Endodermal cell (in vitro differentiated cells): Measurements from ENCODE around the gene NUMBL. TPM values are rescaled to one million over a fixed set of nuclear protein-coding genes. Genes with fewer than 3 reads are reported as not detected.

Source experiments
- DNase-seq: peaks from one replicate; pipeline ENCODE4 v3.0.0-alpha.2; 2017
- H3K27ac ChIP-seq: 2 replicates; pipeline ENCODE4 v1.5.1; 2013; ENCODE audit warnings: mild to moderate bottlenecking, low read depth, low read length, moderate library complexity
- H3K27me3 ChIP-seq: 2 replicates; pipeline ENCODE4 v1.6.1; 2013; ENCODE audit warnings: mild to moderate bottlenecking, low read length, moderate library complexity; ENCODE audit not compliant: insufficient read depth, control insufficient read depth, poor library complexity, severe bottlenecking
- H3K36me3 ChIP-seq: 2 replicates; pipeline ENCODE4 v1.7.0; 2013; ENCODE audit warnings: mild to moderate bottlenecking, low read length, moderate library complexity; ENCODE audit not compliant: control insufficient read depth, insufficient read depth
- H3K4me1 ChIP-seq: one replicate; pipeline ENCODE4 v1.7.0; 2013; ENCODE audit warnings: low read length; ENCODE audit not compliant: control insufficient read depth, insufficient read depth
- H3K4me3 ChIP-seq: 2 replicates; pipeline ENCODE4 v1.5.1; 2013; ENCODE audit warnings: mild to moderate bottlenecking, low read length, moderate library complexity
- H3K9ac ChIP-seq: 2 replicates; pipeline ENCODE4 v1.6.1; 2013; ENCODE audit warnings: mild to moderate bottlenecking, low read length, moderate library complexity; ENCODE audit not compliant: poor library complexity, severe bottlenecking; ENCODE audit errors: extremely low read depth
- H3K9me3 ChIP-seq: 2 replicates; pipeline ENCODE4 v1.6.1; 2013; ENCODE audit warnings: mild to moderate bottlenecking, low read length, moderate library complexity; ENCODE audit not compliant: control insufficient read depth
- H3K27ac Mint-ChIP-seq: 2 replicates; pipeline ENCODE4 v1.8.0; 2020; ENCODE audit warnings: mixed read lengths
- H3K27me3 Mint-ChIP-seq: 2 replicates; pipeline ENCODE4 v1.8.0; 2021; ENCODE audit warnings: mild to moderate bottlenecking, mixed read lengths; ENCODE audit not compliant: insufficient read depth
- H3K36me3 Mint-ChIP-seq: 2 replicates; pipeline ENCODE4 v1.8.0; 2020; ENCODE audit warnings: low read depth, mixed read lengths
- H3K4me1 Mint-ChIP-seq: 2 replicates; pipeline ENCODE4 v1.8.0; 2020; ENCODE audit warnings: mixed read lengths
- H3K4me3 Mint-ChIP-seq: 2 replicates; pipeline ENCODE4 v1.8.0; 2020; ENCODE audit warnings: mild to moderate bottlenecking, moderate library complexity, mixed read lengths
- H3K9me3 Mint-ChIP-seq: 2 replicates; pipeline ENCODE4 v1.8.0; 2020; ENCODE audit warnings: mild to moderate bottlenecking, mixed read lengths
- CTCF ChIP-seq: fragments of 200-600 bp; sonication (generic); conservative IDR thresholded peaks from 2 replicates; pipeline ENCODE4 v1.5.0; 2021; ENCODE audit warnings: antibody characterized with exemption, mild to moderate bottlenecking
- WGBS, 2 experiments: methylation state at CpG; one replicate each; pipeline versions ENCODE4 v1.1.5 to v1.1.7; 2013; ENCODE audit warnings: missing lambda C conversion rate in 2 of 2, mixed read lengths in 1 of 2; ENCODE audit not compliant: insufficient coverage in 1 of 2, insufficient read length in 1 of 2; 5-methylcytosine and 5-hydroxymethylcytosine counted together
- total RNA-seq, 2 donors: library from RNA; stranded (reverse); fragmentation: NEBNext Ultra II Directional in 1 of 2; extraction: Animal tissue kit (Norgen Biotek cat#: 25700) in 1 of 2; gene quantifications; 2 replicates in 1 of 2; 3 replicates in 1 of 2; pipeline ENCODE4 v1.2.1, GENCODE V29; 2021

Gene NUMBL
- total RNA-seq, 2 donors from 2014 or later: 32.7 to 46.9 TPM

- Mint-ChIP-seq H3K36me3 (peaks cover 25% of the 10 kb centered on the region), H3K4me1 (peaks cover 19% of the 10 kb centered on the region), H3K9me3 (no peaks in the 10 kb centered on the region), H3K4me3 (peak overlapping the region; percentile 91), H3K27ac (peak overlapping the region; percentile 89), H3K27me3 (no peaks in the 10 kb centered on the region)
- peak; percentile 98 for DNase-seq
- WGBS, 2 experiments: 5 to 7% methylated on average over 4 to 30 of the region's 31 CpGs
- Histone ChIP-seq H3K27me3 (no peaks in the 10 kb centered on the region), H3K4me1 (no peaks in the 10 kb centered on the region), H3K36me3 (peaks cover 16% of the 10 kb centered on the region), H3K27ac (peak overlapping the region; percentile 77), H3K4me3 (peak overlapping the region; percentile 94), H3K9ac (peak overlapping the region; percentile 73), H3K9me3 (no peaks in the 10 kb centered on the region)
- TF ChIP-seq CTCF: peak; percentile 44
Measured at GRCh38 chr19:40714441-40715299, 24.2 kb upstream of the NUMBL start.

GRCh38 chr19:40713939-40714338 lies 23.5 kb upstream of the NUMBL start:
- peaks cover 19% of the 10 kb centered on the region for H3K4me1 Mint-ChIP-seq
- peak overlapping the region; percentile 42 for H3K27ac Mint-ChIP-seq
- no peaks in the 10 kb centered on the region for H3K9me3 Mint-ChIP-seq
- TF ChIP-seq CTCF: no peak
- H3K27me3 ChIP-seq: no peaks in the 10 kb centered on the region
- no peaks in the 10 kb centered on the region for H3K9me3 ChIP-seq
- no peak for DNase-seq
- H3K9ac ChIP-seq: no peak overlapping the region
- no peaks in the 10 kb centered on the region for H3K4me1 ChIP-seq
- H3K27ac ChIP-seq: no peak overlapping the region
- H3K36me3 Mint-ChIP-seq: peaks cover 29% of the 10 kb centered on the region
- H3K4me3 Mint-ChIP-seq: peak overlapping the region; percentile 91
- peaks cover 22% of the 10 kb centered on the region for H3K36me3 ChIP-seq
- H3K27me3 Mint-ChIP-seq: no peaks in the 10 kb centered on the region
- H3K4me3 ChIP-seq: peak overlapping the region; percentile 94
- 96% methylated on average over 8 of the region's 11 CpGs; no CpG with 5 or more reads in 1 of the 2 experiments for WGBS, 2 experiments

GRCh38 chr19:40709817-40710216 lies 19.4 kb upstream of the NUMBL start:
- Histone ChIP-seq H3K27ac (no peak overlapping the region), H3K9ac (no peak overlapping the region), H3K4me3 (no peak overlapping the region), H3K4me1 (no peaks in the 10 kb centered on the region), H3K36me3 (peaks cover 40% of the 10 kb centered on the region), H3K27me3 (no peaks in the 10 kb centered on the region), H3K9me3 (no peaks in the 10 kb centered on the region)
- no peak for DNase-seq
- Mint-ChIP-seq H3K27me3 (no peaks in the 10 kb centered on the region), H3K27ac (no peak overlapping the region), H3K9me3 (no peaks in the 10 kb centered on the region), H3K4me3 (no peak overlapping the region), H3K36me3 (peaks cover 52% of the 10 kb centered on the region), H3K4me1 (no peaks in the 10 kb centered on the region)
- WGBS, 2 experiments: 96 to 98% methylated on average over 4 to 5 of the region's 5 CpGs
- TF ChIP-seq CTCF: no peak
